Measurements from ENCODE around the gene A2M. TPM values are rescaled to one million over a fixed set of nuclear protein-coding genes. Genes with fewer than 3 reads are reported as not detected.

The A2M gene
- total and polyA plus RNA-seq, 10 of the 15 experiments (the other 5 are each of a cell fraction or from before 2014, with no cell fraction given): 0.03 to 3.5 (median 0.20) TPM; not detected in 5

GRCh38 chr12:9127936-9128663, 12.4 kb upstream of the A2M start:
- RAD21 ChIA-PET (ENCODE audit: unreplicated experiment): no interaction called here
- Histone ChIP-seq H3K4me2 (ENCODE audit: control insufficient read depth, insufficient read depth) (no peak overlapping the region), H3K36me3 (ENCODE audit: control insufficient read depth in 2 of 2, insufficient read depth in 2 of 2, low read length in 1 of 2) (no peaks in the 10 kb centered on the region), H3K4me1 (ENCODE audit: control insufficient read depth, insufficient read depth, low read length) (no peaks in the 10 kb centered on the region), H4K20me1 (ENCODE audit: control insufficient read depth, insufficient read depth) (no peaks in the 10 kb centered on the region), H3K27me3 (replicated peaks in 1 of 2; ENCODE audit: control insufficient read depth in 2 of 2, insufficient read depth in 2 of 2, low read length in 1 of 2) (0 out of 4 replicates have a peak, but pooled peaks cover 0 to 2% of the 10 kb centered on the region in 2 experiments), H3K4me3 (no peak overlapping the region), H3K27ac (ENCODE audit: control insufficient read depth, insufficient read depth) (no peak overlapping the region), H3K9me3 (replicated peaks; ENCODE audit: control insufficient read depth, insufficient read depth, low read length) (no peaks in the 10 kb centered on the region), H3K9ac (ENCODE audit: control insufficient read depth, insufficient read depth, low read length) (no peak overlapping the region), H2AFZ (ENCODE audit: control insufficient read depth, low read depth, low read length) (no peak overlapping the region), H3K79me2 (ENCODE audit: control insufficient read depth, insufficient read depth, low read length) (no peaks in the 10 kb centered on the region)
- no peak for DNase-seq (ENCODE audit: low read depth, low spot score)
- in situ Hi-C loops (cut with MboI): no loop called here
- no peak for FAIRE-seq
- intact Hi-C loops (cut with micrococcal nuclease; ENCODE audit: unreplicated experiment): no loop called here
- ATAC-seq: no peak
- no TSS peak for BruUV-seq (replicated peaks)
- SMC1A ChIA-PET (ENCODE audit: uncharacterized antibody, unreplicated experiment): no interaction called here
- CTCF ChIA-PET: no interaction called here
- WGBS (ENCODE audit: insufficient coverage, insufficient replicate concordance, low lambda C conversion rate, missing lambda C conversion rate): 77% methylated on average over 35 of the region's 36 CpGs
- POLR2A ChIA-PET: no interaction called here
- TF ChIP-seq TCF12 (IDR thresholded peaks at IDR 0.05; ENCODE audit: low read depth, low read length) (no peak), MLLT1 (IDR thresholded peaks at IDR 0.05) (no peak), SUZ12 (IDR thresholded peaks at IDR 0.05; ENCODE audit: unreplicated experiment) (no peak), HDAC2 (IDR thresholded peaks at IDR 0.05) (no peak), PAX8 (IDR thresholded peaks at IDR 0.05) (no peak), LARP7 (IDR thresholded peaks at IDR 0.05) (no peak), TAF1 (IDR thresholded peaks at IDR 0.05; ENCODE audit: borderline replicate concordance, low read depth, low read length) (no peak), RUNX3 (IDR thresholded peaks at IDR 0.05; ENCODE audit: low read length) (no peak), DPF2 (IDR thresholded peaks at IDR 0.05) (no peak), NFYA (IDR thresholded peaks at IDR 0.05; ENCODE audit: borderline replicate concordance, low read depth, low read length) (no peak), ZZZ3 (IDR thresholded peaks at IDR 0.05; ENCODE audit: control insufficient read depth, insufficient read length, low read depth) (no peak), MTA3 (IDR thresholded peaks at IDR 0.05; ENCODE audit: borderline replicate concordance, low read length) (no peak)
- TF ChIP-seq, protein P1, sequence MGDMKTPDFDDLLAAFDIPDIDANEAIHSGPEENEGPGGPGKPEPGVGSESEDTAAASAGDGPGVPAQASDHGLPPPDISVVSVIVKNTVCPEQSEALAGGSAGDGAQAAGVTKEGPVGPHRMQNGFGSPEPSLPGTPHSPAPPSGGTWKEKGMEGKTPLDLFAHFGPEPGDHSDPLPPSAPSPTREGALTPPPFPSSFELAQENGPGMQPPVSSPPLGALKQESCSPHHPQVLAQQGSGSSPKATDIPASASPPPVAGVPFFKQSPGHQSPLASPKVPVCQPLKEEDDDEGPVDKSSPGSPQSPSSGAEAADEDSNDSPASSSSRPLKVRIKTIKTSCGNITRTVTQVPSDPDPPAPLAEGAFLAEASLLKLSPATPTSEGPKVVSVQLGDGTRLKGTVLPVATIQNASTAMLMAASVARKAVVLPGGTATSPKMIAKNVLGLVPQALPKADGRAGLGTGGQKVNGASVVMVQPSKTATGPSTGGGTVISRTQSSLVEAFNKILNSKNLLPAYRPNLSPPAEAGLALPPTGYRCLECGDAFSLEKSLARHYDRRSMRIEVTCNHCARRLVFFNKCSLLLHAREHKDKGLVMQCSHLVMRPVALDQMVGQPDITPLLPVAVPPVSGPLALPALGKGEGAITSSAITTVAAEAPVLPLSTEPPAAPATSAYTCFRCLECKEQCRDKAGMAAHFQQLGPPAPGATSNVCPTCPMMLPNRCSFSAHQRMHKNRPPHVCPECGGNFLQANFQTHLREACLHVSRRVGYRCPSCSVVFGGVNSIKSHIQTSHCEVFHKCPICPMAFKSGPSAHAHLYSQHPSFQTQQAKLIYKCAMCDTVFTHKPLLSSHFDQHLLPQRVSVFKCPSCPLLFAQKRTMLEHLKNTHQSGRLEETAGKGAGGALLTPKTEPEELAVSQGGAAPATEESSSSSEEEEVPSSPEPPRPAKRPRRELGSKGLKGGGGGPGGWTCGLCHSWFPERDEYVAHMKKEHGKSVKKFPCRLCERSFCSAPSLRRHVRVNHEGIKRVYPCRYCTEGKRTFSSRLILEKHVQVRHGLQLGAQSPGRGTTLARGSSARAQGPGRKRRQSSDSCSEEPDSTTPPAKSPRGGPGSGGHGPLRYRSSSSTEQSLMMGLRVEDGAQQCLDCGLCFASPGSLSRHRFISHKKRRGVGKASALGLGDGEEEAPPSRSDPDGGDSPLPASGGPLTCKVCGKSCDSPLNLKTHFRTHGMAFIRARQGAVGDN (IDR thresholded peaks at IDR 0.05): no peak
- TF ChIP-seq, protein P2, sequence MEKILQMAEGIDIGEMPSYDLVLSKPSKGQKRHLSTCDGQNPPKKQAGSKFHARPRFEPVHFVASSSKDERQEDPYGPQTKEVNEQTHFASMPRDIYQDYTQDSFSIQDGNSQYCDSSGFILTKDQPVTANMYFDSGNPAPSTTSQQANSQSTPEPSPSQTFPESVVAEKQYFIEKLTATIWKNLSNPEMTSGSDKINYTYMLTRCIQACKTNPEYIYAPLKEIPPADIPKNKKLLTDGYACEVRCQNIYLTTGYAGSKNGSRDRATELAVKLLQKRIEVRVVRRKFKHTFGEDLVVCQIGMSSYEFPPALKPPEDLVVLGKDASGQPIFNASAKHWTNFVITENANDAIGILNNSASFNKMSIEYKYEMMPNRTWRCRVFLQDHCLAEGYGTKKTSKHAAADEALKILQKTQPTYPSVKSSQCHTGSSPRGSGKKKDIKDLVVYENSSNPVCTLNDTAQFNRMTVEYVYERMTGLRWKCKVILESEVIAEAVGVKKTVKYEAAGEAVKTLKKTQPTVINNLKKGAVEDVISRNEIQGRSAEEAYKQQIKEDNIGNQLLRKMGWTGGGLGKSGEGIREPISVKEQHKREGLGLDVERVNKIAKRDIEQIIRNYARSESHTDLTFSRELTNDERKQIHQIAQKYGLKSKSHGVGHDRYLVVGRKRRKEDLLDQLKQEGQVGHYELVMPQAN (conservative IDR thresholded peaks at IDR 0.05): no peak
- TF ChIP-seq, protein P3, sequence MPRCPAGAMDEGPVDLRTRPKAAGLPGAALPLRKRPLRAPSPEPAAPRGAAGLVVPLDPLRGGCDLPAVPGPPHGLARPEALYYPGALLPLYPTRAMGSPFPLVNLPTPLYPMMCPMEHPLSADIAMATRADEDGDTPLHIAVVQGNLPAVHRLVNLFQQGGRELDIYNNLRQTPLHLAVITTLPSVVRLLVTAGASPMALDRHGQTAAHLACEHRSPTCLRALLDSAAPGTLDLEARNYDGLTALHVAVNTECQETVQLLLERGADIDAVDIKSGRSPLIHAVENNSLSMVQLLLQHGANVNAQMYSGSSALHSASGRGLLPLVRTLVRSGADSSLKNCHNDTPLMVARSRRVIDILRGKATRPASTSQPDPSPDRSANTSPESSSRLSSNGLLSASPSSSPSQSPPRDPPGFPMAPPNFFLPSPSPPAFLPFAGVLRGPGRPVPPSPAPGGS (IDR thresholded peaks at IDR 0.05; ENCODE audit: borderline replicate concordance, insufficient read depth, low read depth, low read length, poor library complexity, severe bottlenecking): no peak
